DMS153 treated with DMSO at 0.1 percent for 48 hours (cell line): Measurements from ENCODE around the gene TNFRSF19.

ENCODE experiments used
- DNase-seq: peaks from one replicate; lab custom pipeline; 2025; ENCODE audit not compliant: unreplicated experiment; lab: John Stamatoyannopoulos, UW

The TNFRSF19 gene

GRCh38 chr13:23627410-23627809, 57.2 kb downstream of the TNFRSF19 start:
- DNase-seq, result no peak

- no peak for DNase-seq
Observed at GRCh38 chr13:23628250-23628649, 58.0 kb downstream of the TNFRSF19 start.

- no peak for DNase-seq
Observed at GRCh38 chr13:23628765-23629565, 58.8 kb downstream of the TNFRSF19 start.

GRCh38 chr13:23629566-23630272, 59.5 kb downstream of the TNFRSF19 start:
- no peak for DNase-seq

- no peak for DNase-seq
Observed at GRCh38 chr13:23630349-23631093, 60.3 kb downstream of the TNFRSF19 start.

GRCh38 chr13:23631311-23632047, 61.3 kb downstream of the TNFRSF19 start:
- no peak for DNase-seq

GRCh38 chr13:23632048-23632582, 61.9 kb downstream of the TNFRSF19 start:
- no peak for DNase-seq

GRCh38 chr13:23632741-23633140, 62.5 kb downstream of the TNFRSF19 start:
- no peak for DNase-seq

GRCh38 chr13:23634897-23635296, 64.7 kb downstream of the TNFRSF19 start:
- DNase-seq, result no peak

- DNase-seq, result no peak
Observed at GRCh38 chr13:23636360-23636759, 66.1 kb downstream of the TNFRSF19 start.

- no peak for DNase-seq
Observed at GRCh38 chr13:23637829-23638228, 67.6 kb downstream of the TNFRSF19 start.

GRCh38 chr13:23639674-23640073, 69.5 kb downstream of the TNFRSF19 start:
- DNase-seq, result no peak

- no peak for DNase-seq
Observed at GRCh38 chr13:23642110-23642509, 71.9 kb downstream of the TNFRSF19 start.

- DNase-seq, result no peak
Observed at GRCh38 chr13:23643338-23644125, 73.3 kb downstream of the TNFRSF19 start.

GRCh38 chr13:23644126-23644419, 73.9 kb downstream of the TNFRSF19 start:
- no peak for DNase-seq

GRCh38 chr13:23644527-23645138, 74.4 kb downstream of the TNFRSF19 start:
- DNase-seq, result no peak

- DNase-seq, result no peak
Observed at GRCh38 chr13:23645851-23646250, 75.6 kb downstream of the TNFRSF19 start.

- DNase-seq, result no peak
Observed at GRCh38 chr13:23651439-23651838, 81.2 kb downstream of the TNFRSF19 start.

- no peak for DNase-seq
Observed at GRCh38 chr13:23651887-23652286, 81.7 kb downstream of the TNFRSF19 start.
